ENCODE measurements around the gene C2CD4C. TPM values are rescaled to one million over a fixed set of nuclear protein-coding genes. Genes with fewer than 3 reads are reported as not detected.

C2CD4C gene, protein sequence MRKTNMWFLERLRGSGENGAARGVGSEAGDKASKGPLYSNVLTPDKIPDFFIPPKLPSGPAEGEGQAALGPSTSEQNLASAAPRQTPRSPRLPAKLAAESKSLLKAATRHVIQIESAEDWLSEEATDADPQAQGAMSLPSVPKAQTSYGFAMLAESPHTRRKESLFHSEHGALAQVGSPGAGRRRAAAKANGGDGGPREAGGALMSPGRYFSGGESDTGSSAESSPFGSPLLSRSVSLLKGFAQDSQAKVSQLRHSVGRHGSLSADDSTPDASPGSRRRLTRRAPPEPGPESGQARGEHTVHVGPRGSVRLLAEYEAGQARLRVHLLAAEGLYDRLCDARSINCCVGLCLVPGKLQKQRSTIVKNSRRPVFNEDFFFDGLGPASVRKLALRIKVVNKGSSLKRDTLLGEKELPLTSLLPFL
- 0.18 and 0.38 TPM in 2 replicates for total RNA-seq

DNA sequence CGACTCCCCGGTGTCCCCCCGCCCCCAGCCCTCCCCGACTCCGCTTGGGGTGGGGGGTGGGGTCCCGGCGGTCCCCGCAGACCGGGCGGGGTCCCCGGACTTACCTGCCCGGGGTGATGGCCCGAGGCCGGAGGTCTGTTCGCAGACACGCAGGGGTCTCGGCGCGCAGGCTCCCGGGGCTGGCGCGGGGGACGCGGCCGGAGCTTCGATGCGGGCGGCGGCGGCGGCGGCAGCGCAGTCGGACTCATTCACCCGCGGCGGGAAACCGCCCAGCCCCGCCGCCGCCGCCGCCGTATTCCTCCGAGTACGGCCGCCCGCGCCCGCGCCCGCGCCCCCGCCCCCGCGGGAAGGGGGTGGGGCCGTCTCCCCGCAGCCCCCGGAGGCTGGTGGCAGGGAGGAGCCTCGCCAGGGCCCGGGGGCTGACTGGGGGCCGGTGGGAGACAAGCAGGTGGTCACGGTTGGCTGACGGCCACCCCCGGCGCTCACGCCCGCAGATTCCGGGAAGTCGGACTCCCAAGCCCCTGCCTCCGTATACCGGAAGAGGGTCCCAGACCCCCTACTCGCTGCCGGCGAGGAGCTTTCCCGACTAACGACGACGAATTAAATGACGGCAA lies at the start of gene C2CD4C:
TSS of gene C2CD4C (minus strand) at position 246 of the 614 bp plus-strand sequence. CDS start 786 bp downstream, outside the sequence.

Other genes with a start within 250 kb of the C2CD4C start
- 6.1 and 20.0 TPM in 2 replicates for gene PLPP2, start 117.7 kb downstream of the C2CD4C start, total RNA-seq
- gene MIER2, start 64.4 kb downstream of the C2CD4C start, total RNA-seq, result 13.2 and 17.6 TPM in 2 replicates
- gene SHC2, start 51.9 kb upstream of the C2CD4C start, total RNA-seq, result 2.6 and 4.5 TPM in 2 replicates
- gene MADCAM1, start 87.3 kb upstream of the C2CD4C start, total RNA-seq, result under 0.01 TPM in 1 of 2 replicates, not detected in the other
- gene TPGS1, start 98.3 kb upstream of the C2CD4C start, total RNA-seq, result 26.5 and 27.4 TPM in 2 replicates
- 107 and 112 TPM in 2 replicates for gene CDC34, start 122.6 kb upstream of the C2CD4C start, total RNA-seq
- not detected in 2 replicates for gene GZMM, start 134.9 kb upstream of the C2CD4C start, total RNA-seq
- gene BSG, start 163.4 kb upstream of the C2CD4C start, total RNA-seq, result 281 and 352 TPM in 2 replicates
- 0.63 and 2.9 TPM in 2 replicates for gene HCN2, start 180.7 kb upstream of the C2CD4C start, total RNA-seq
- gene POLRMT, start 224.4 kb upstream of the C2CD4C start, total RNA-seq, result 26.4 and 40.2 TPM in 2 replicates
- 0.09 TPM in 1 of 2 replicates, not detected in the other for gene FGF22, start 230.7 kb upstream of the C2CD4C start, total RNA-seq